Type B pancreatic cell (in vitro differentiated cells): Measurements from ENCODE around the gene KMO. TPM values are rescaled to one million over a fixed set of nuclear protein-coding genes. Genes with fewer than 3 reads are reported as not detected.
A peak's percentile ranks its signal among the peaks of the same experiment; 100 is the strongest.

Experiments
- DNase-seq: peaks from one replicate; pipeline ENCODE4 v3.0.0; 2021; ENCODE audit warnings: mixed read lengths; ENCODE audit not compliant: unreplicated experiment; ENCODE audit errors: extremely low spot score
- H3K27ac Mint-ChIP-seq: 2 replicates; pipeline ENCODE4 v1.8.0; 2021; ENCODE audit warnings: mild to moderate bottlenecking, mixed read lengths
- H3K27me3 Mint-ChIP-seq: 2 replicates; pipeline ENCODE4 v1.8.0; 2021; ENCODE audit warnings: mixed read lengths
- H3K36me3 Mint-ChIP-seq: 2 replicates; pipeline ENCODE4 v1.8.0; 2021; ENCODE audit warnings: mixed read lengths
- H3K4me1 Mint-ChIP-seq: one replicate; pipeline ENCODE4 v1.8.0; 2021; ENCODE audit warnings: mixed read lengths; ENCODE audit not compliant: unreplicated experiment
- H3K4me3 Mint-ChIP-seq: 2 replicates; pipeline ENCODE4 v1.8.0; 2021; ENCODE audit warnings: mild to moderate bottlenecking, mixed read lengths
- H3K9me3 Mint-ChIP-seq: 2 replicates; pipeline ENCODE4 v1.8.0; 2021; ENCODE audit warnings: mixed read lengths
- CTCF ChIP-seq: fragments of 200-600 bp; sonication (generic); conservative IDR thresholded peaks from 2 replicates; pipeline ENCODE4 v1.5.0; 2021; ENCODE audit warnings: antibody characterized with exemption, mild to moderate bottlenecking
- total RNA-seq: library from RNA; stranded (reverse); gene quantifications from 2 replicates; pipeline ENCODE4 v1.2.1, GENCODE V29; 2021; ENCODE audit warnings: low replicate concordance

KMO gene
- total RNA-seq, 1 donor from 2014 or later = 1.1 TPM

GRCh38 chr1:241499910-241500309 lies 32.3 kb upstream of the KMO start:
- Mint-ChIP-seq H3K9me3 (no peaks in the 10 kb centered on the region), H3K36me3 (peaks cover 35% of the 10 kb centered on the region), H3K27ac (no peak overlapping the region), H3K4me3 (no peak overlapping the region), H3K4me1 (no peaks in the 10 kb centered on the region), H3K27me3 (no peaks in the 10 kb centered on the region)
- TF ChIP-seq CTCF = peak; percentile 71
- no peak for DNase-seq

- H3K27me3 Mint-ChIP-seq = no peaks in the 10 kb centered on the region
- no peak for TF ChIP-seq CTCF
- H3K4me1 Mint-ChIP-seq = no peaks in the 10 kb centered on the region
- no peak overlapping the region for H3K27ac Mint-ChIP-seq
- H3K9me3 Mint-ChIP-seq = no peaks in the 10 kb centered on the region
- no peak overlapping the region for H3K4me3 Mint-ChIP-seq
- DNase-seq = no peak
- H3K36me3 Mint-ChIP-seq = peaks cover 28% of the 10 kb centered on the region
Observed at GRCh38 chr1:241503444-241503843, 28.7 kb upstream of the KMO start.

- DNase-seq = no peak
- Mint-ChIP-seq H3K27ac (no peak overlapping the region), H3K9me3 (no peaks in the 10 kb centered on the region), H3K36me3 (peaks cover 30% of the 10 kb centered on the region), H3K27me3 (no peaks in the 10 kb centered on the region), H3K4me1 (no peaks in the 10 kb centered on the region), H3K4me3 (no peak overlapping the region)
- TF ChIP-seq CTCF = no peak
Observed at GRCh38 chr1:241507189-241507863, 24.9 kb upstream of the KMO start.

- Mint-ChIP-seq H3K4me3 (no peak overlapping the region), H3K27ac (no peak overlapping the region), H3K9me3 (no peaks in the 10 kb centered on the region), H3K27me3 (no peaks in the 10 kb centered on the region), H3K36me3 (peaks cover 29% of the 10 kb centered on the region), H3K4me1 (peaks cover 15% of the 10 kb centered on the region)
- no peak for DNase-seq
- no peak for TF ChIP-seq CTCF
Observed at GRCh38 chr1:241513378-241513777, 18.8 kb upstream of the KMO start.

- H3K9me3 Mint-ChIP-seq = no peaks in the 10 kb centered on the region
- DNase-seq = no peak
- peaks cover 13% of the 10 kb centered on the region for H3K36me3 Mint-ChIP-seq
- H3K4me3 Mint-ChIP-seq = peak overlapping the region; percentile 94
- peaks cover 15% of the 10 kb centered on the region for H3K4me1 Mint-ChIP-seq
- peaks cover 10% of the 10 kb centered on the region for H3K27me3 Mint-ChIP-seq
- H3K27ac Mint-ChIP-seq = peak overlapping the region; percentile 90
- no peak for TF ChIP-seq CTCF
Observed at GRCh38 chr1:241518476-241519307, 13.5 kb upstream of the KMO start.
